HG03432 (cell line): ENCODE measurements around the gene PTPRE.
A peak's percentile ranks its signal among the peaks of the same experiment; 100 is the strongest.

Experiments
- ATAC-seq: cut with Tn5 transposase; IDR thresholded peaks from one replicate; pipeline ENCODE4 v1.9.1; 2021; ENCODE audit warnings: mild to moderate bottlenecking, moderate library complexity; ENCODE audit not compliant: unreplicated experiment

Gene PTPRE

DNA sequence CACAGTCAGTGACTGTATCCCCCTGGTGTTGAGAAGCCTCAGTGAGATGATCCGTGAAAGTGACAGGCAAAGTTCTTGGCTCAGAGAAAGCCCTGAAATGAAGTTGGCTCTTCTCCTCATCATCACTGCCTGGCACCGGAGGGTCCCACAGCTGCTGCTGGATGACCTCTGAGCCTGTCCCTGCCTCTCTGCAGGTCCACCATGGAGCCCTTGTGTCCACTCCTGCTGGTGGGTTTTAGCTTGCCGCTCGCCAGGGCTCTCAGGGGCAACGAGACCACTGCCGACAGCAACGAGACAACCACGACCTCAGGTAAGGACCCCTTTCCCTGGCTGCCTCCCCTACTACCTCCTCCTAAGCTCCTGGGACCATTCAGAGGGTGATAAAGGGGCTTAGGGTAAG lies 133.8 kb downstream of the PTPRE start:
- no peak for ATAC-seq

DNA sequence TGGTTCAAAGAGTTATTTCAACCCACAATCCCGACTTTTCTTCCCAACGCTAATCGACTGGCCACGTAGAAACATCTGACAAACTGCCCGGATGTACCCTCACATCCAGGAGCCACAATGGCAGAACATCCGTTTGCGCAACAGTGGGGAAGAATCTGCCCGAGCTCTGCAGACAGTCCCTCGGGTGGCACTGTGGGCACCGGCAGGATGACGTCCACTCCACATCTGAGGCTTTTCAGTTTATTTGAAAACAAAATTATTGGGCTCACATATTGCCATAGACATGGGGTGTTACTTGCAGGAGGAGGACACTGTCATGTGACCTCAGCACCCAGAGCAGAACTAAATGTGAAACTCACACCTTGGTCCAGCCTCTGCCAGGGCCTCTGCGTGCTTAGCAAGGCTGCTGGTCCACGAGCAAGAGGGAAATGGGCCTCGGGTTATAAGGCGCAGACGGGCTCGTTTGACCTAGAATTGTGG lies 135.3 kb downstream of the PTPRE start:
- no peak for ATAC-seq

DNA sequence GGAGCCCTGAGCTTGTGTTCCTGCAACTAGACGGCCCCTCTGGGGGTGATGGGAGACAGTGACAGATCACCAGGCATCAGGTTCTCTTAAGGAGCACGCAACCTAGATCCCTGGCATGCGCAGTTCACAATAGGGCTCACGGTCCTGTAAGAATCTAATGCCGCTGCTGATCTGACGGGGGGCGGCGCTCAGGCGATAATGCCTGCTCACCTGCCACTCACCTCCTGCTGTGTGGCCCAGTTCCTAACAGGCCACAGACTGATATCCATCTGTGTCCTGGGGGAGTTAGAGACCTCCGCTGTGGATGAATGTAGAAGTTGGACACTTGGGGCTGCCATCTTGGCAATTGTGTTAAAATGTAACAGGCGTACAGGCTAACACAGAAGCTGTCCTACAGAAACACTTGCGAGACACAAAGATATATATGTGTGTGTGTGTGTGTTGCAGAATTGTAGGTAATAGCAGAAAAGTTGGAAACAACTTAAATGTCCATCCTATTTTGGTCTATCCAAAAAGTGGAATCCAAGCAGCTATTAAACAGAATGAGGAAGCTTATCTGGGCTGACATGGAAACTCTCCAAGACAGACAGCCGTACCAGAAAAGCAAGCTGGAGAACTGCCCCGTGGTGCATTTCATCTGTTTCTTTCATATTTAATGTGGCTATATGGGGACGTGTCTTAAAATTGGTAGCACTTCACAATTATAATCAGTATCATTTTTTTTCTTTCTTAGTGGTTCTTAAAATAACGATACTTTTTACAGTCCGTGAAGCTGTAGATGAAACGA lies 136.5 kb downstream of the PTPRE start:
- ATAC-seq, result no peak

DNA sequence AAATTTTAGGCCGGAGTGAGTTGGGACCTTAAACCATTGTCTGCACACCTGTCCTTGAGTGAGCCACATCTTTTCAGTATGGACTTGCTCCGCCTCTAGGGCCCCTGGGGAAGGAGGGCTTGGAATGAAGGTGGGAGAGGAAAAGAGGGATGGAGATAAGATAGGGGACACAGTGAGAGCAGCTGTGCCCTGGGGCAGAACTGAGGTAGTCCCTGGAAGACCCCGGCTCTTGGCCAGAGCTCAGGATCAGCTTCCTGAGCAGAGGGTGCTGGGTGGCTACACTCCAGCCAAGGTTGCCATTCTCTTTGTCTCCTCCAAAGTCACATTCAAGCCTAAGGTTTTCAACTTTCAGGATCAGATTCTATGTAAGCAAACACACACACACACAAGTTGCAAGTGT lies 137.3 kb downstream of the PTPRE start:
- no peak for ATAC-seq

DNA sequence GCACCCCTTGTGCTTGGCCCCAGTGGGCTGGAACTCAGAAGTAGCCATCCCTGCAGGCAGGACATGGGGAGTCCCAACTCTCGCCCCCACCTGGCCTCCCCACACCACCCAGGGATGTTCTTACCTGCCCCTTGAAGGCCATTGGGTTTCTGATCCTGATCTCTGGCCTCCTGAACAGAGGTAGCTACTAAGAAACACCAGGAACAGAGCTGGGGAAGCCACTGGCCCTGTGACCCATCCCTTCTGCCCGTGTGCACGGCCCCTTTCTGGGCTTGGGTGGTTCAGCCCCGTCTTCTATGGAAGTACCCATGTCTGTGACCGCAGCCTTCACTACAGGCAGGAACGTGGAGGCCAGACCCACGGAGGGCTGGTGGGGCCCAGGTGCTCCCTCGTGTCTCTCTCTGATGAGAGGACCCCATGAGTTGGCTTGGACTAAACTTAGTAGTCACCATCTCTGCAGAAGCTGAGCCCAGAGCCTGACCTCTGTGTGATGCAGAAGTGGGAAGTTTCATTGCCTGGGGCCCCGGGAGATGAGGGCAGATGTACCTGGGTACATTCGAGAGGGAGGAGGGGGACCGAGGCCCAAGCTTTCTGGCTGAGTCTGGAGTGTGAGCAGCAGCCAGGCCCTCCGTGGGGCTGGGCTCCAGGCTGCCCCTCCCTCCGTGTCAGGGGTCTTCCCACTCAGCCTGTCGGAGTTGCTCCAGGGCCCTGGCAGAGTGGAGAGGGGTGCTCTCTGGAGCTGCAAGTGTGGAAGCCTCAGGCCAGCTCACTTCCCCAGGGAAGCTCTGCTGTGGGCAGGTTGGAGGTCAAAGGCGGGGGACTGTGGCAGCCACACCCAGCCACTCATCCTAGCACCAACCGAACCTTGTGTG lies 138.3 kb downstream of the PTPRE start:
- ATAC-seq, result no peak

DNA sequence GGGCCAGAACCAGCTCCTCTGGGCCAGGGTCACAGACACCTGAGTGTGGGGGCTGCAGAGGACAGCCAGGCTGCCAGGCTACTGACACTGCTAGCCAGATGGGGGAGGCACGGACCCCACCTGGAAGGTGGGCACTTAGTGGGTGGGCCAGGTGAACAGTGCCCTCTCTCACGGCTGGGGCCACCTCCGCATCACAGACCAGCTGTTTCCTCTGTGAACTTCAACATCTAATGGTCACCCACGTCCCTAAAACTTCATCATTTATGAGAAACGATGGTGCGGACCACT lies 138.9 kb downstream of the PTPRE start:
- ATAC-seq, result no peak

DNA sequence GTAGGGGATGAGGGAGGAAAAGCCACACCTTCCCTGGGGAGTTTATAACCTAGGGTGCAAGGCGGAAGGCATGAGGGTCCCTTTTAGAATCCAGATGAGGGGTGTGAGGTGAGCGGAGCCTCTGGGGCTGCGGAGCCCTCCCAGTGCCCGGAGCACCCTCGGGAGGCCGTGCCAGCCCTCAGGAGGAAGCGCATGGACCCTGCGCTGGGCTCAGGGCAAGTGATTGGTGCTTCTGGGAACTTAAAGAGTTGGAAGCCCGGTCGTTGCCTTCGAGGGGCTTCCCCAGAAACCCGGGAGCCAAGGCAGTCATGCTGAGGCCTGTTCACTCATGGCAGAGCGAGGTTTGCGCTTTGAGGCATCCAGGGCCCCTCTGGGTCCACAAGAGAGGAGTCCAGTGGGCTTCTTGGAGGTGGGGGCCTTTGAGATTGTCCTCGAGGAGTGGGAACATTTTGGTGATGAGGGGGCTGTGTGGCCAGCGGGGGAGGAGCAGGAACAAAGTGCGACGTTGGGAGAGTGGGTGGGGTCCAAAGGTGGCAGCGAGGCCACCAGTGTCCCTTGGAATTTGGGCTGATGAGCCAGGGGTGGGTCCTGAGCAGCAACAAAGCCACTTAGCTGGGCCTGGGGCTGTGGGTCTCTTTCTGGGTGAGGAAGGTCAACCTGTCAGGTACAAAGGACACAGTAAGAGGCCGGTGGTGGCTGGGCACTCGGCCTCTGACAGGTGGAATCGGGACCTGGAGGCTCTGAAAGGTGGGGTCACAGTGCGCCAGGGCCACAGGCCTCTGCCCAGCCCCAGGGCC lies 139.5 kb downstream of the PTPRE start:
- ATAC-seq, result no peak

DNA sequence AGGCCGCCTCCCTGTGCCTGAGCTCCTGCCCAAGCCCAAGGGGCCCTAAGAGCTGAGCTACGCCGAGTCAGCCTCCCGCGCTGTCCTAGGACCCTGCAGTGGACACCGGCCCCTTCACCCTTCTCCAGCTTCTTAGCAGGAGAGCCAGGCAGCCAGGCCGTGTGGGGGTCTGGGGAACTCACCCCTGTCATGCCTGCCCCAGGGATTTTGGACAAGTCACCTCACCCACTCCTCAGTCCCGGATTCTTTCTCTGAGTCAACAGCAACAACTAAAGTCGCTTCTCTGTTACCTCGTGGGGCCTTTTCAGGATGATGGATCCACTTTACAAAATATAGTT lies 140.0 kb downstream of the PTPRE start:
- ATAC-seq, result peak; percentile 0

DNA sequence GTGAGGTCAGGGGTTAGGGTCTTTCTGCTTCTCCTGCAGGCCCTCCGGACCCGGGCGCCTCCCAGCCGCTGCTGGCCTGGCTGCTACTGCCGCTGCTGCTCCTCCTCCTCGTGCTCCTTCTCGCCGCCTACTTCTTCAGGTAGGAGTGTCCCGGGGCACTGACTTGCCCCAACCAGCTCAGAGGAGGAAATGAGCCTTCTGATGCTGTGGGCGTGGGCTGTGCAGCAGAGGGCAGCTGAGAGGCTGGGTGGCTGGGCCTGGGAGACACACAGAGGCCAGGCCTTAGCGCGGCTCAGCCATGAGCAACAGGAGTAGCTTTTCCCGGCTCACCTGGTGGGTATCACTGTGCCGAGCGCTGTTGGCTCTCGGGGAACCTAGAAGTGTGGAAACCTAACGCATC lies 140.4 kb downstream of the PTPRE start:
- peak; percentile 98 for ATAC-seq

DNA sequence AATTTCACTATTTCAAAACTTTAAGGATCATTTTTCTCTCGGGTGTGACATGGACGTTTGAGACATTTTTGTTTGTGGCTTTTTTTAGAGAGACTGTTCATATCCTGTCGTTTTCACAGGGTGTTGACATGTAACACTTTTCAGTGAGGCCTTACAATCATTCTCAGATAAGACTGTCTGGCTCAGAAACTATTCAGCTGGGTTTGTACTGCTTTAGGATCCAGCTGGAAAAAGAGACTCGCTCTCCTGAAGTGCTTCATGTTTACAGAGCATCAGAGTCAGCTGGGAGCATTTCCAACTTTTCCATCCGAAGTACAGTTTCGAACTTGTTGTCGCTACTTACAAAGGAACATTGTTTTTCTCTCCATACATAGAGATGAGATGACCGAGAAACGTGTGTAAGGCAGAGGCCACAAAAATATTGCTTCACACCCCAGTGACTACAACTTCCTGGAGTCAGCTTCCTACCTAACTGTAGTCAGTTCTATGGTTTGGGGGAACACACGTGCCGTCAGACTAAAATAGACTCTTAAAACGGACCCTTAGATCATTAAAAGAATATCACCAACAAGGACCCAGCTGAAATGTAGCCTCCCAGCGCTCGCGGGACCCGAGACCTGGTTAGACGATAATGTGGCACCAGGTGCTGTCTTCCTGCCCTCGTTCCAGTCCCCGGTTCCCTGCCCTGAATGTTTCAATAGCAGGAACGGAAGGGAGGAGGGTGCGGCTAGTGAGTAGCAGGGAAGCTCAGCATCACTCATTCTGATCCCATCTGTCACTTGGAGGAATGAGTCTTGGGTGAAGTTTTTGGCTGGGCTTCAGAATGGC lies 141.3 kb downstream of the PTPRE start:
- ATAC-seq, result peak; percentile 44

DNA sequence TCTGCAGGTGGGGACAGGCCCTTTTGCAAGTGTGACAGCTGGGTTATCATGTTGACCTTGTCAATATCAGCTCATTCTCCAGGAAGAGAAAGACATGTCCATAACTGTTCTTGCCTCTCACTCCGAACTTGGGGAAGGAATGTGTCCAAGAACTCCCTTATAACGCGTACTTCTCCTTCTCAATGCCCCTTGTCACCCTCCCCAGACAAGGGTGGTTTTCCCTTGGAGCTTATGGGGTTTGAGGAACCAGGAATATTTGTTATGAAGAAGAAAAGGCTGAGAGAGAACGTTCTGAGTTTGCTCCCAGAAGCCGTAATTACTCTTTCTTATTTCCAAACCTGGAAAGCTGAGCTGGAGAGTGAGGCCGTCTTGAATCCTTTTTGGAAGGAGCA lies 141.9 kb downstream of the PTPRE start:
- no peak for ATAC-seq

DNA sequence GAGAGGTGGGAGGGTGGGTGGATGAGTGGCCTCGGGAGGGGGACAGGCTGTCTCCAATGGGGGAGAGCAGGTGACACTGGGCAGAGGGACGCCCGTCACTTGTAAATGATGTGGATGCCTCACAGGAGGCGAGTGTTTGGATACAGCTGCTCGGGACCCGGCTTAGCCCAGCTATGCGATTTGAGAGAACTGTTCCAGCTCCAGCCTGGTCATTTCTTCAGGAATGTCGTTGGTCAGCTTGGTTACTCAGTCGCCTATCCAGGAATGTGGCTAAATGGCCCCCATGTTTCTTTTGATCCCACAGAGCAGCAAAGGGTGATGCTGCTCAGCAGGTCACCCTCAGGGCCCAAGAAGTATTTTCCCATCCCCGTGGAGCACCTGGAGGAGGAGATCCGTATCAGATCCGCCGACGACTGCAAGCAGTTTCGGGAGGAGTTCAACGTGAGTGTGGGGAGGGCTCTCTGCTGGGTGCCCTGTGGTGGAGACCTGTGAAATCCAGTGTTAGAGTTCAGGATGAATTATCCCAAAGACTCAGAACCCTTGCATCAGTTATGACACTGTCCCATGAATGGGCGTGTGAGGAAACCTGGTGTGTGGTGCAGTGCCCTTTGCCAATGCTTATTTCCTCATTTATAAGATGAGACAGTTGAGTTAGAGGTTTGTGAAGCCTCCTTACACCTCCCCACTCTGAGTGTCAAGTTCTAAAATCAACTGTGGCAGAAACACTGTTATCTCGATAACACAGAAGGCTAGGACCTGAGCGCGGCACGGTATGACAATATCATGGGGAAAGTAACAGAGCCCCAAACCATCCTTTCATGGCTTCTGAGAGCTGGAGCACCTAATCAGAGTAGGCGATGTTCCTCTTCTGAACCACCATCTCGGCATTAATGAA lies 142.6 kb downstream of the PTPRE start:
- no peak for ATAC-seq

DNA sequence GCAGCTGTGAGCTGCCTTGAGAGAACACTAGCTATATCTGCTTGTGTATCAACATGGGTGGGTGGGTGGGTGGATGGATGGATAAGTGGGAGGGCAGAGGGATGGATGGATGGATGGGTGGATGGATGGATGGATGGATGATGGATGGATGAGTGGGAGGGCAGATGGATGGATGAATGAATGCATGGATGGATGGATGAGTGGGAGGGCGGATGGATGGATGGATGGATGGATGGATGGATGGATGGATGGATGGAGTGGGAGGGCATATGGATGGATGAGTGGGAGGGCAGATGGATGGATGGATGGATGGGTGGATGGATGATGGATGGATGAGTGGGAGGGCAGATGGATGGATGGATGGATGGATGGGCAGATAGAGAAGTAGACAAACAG lies 143.2 kb downstream of the PTPRE start:
- ATAC-seq, result no peak

DNA sequence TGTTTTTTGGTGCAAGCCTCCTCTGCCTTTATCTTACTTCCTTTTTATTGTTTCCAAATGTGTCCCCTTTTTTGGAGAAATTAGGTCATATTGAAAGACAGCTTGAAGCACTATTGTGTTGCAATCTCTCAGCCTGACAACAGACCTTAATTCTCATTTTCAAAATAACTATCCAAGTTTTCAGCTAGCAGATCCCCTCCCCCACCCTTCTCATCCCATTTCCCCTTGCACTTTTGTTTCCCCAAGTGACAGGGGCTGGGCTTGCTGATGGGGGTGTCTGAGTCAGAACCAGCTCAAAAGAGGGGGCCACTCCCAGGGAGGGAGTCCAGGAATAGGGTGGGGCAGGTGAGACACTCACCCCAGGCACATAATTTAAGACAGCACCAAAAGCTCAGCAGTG lies 144.0 kb downstream of the PTPRE start:
- ATAC-seq, result no peak

DNA sequence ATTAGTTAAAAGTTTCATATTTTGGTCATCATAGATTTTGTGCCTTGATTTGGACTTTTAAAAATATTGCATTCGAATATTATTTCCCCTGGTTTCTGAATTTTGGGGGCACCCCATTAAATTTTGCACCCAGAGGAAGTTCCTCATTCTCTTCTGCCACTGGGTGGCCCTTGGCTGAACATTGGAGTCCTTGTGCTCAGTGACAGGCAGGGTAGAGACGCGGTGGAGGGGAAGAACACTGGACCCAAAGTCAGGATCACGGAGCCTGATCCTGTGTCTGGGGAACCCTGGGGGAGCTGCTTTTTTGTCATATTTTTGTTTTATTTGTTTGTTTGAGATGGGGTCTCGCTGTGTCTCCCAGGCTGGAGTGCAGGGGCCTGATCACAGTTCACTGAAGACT lies 144.6 kb downstream of the PTPRE start:
- ATAC-seq, result no peak

DNA sequence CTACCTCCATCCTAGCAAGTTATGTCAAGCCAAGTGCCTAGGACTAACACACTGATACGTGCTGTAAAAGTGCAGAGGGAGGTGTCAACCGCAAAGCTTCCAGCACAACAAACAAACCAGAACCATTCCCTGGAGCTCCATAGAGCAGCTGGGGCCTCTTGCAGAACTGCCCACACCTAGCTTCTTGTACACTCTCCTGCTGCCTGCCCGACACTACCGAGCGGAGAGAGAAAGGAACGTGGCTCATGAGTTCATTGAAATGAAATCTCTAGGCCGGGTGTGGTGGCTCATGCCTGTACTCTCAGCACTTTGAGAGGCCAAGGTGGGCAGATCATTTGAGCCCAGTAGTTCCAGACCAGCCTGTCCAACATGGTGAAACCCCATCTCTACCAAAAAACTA lies 145.8 kb downstream of the PTPRE start:
- no peak for ATAC-seq

DNA sequence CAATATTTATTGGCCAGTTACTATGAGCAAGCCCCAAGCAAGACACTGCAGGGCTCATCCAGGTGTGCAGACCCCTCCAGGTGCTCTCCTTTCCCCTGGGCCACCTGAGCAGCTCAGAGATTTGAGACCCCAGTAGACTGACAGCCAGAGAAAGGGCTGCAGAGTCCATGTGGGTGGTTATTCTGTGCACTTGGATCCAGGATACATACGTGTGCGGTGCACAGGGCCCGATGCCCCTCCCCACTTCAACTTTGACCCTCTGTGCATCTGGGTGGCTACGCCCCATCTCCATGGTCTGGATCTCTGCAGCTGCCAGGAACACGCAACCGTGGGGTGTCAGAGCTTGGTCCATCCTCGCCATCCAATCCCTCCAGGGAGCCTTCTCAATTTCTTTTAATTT lies 146.5 kb downstream of the PTPRE start:
- no peak for ATAC-seq

DNA sequence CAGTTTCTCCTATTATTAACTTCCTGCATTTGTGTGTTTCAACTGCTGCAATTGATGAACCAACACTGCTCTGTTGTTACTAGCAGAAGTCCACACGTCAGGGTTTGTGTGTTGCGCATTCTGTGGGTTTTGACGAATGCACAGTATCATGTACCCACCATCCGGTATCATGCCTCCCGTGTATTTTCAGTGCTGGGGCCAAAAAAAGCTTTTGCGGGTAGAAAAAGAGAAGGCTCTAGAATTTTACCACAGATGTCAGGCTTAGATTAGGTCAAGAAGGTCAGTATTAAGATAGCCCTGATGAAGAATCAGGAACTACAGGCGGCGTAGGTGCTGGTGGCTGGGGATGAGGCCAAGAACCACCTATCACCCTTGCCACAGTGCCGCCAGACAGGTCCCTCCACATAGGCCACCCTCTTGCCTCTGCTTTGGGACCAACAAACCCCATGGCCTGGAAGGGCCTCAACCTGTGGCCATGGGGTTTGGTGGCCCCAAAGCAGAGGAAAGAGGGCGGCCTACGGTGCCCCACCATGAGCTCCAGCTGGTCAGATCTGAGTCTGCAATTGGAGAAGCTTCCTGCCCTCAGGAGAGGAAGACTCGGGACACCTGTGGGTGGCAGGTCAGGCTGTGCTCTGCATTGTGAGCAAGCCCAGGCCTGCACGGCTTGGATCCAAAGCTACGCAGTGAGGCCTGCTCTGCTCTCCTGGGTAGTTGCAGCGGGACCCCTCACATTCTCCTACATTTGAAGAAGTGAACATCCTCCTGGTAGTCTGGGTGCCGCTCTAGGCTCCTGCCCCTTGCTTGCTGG lies 147.5 kb downstream of the PTPRE start:
- no peak for ATAC-seq
